Mononuclear cell (primary cell): ENCODE data around the gene ICAM5. TPM values are rescaled to one million over a fixed set of nuclear protein-coding genes. Genes with fewer than 3 reads are reported as not detected.
"Not testable (repeated sequence)": the region's sequence is repeated elsewhere in the genome, so short reads cannot be mapped to it uniquely, and the experiment has no call there.

Experiments
- H3K27me3 ChIP-seq: 2 replicates; pipeline ENCODE4 v1.6.0; 2011; ENCODE audit warnings: low read length, control low read depth; ENCODE audit not compliant: insufficient read depth
- H3K4me1 ChIP-seq: 2 replicates; pipeline ENCODE4 v1.5.1; 2011; ENCODE audit warnings: mild to moderate bottlenecking, low read length, control low read depth; ENCODE audit not compliant: insufficient read depth
- H3K4me3 ChIP-seq: 2 replicates; pipeline ENCODE4 v1.5.1; 2011; ENCODE audit warnings: mild to moderate bottlenecking, low read length, moderate library complexity
- H3K9me3 ChIP-seq: 2 replicates; pipeline ENCODE4 v1.5.1; 2011; ENCODE audit warnings: low read depth, mild to moderate bottlenecking, control low read depth, low read length
- total RNA-seq: library from RNA; depleted of rRNA; stranded (reverse); fragments of >200 nt; gene quantifications from one replicate; pipeline ENCODE4 v1.2.3, GENCODE V29; 2012

ICAM5 gene
- total RNA-seq, 1 donor = 0.42 TPM

DNA sequence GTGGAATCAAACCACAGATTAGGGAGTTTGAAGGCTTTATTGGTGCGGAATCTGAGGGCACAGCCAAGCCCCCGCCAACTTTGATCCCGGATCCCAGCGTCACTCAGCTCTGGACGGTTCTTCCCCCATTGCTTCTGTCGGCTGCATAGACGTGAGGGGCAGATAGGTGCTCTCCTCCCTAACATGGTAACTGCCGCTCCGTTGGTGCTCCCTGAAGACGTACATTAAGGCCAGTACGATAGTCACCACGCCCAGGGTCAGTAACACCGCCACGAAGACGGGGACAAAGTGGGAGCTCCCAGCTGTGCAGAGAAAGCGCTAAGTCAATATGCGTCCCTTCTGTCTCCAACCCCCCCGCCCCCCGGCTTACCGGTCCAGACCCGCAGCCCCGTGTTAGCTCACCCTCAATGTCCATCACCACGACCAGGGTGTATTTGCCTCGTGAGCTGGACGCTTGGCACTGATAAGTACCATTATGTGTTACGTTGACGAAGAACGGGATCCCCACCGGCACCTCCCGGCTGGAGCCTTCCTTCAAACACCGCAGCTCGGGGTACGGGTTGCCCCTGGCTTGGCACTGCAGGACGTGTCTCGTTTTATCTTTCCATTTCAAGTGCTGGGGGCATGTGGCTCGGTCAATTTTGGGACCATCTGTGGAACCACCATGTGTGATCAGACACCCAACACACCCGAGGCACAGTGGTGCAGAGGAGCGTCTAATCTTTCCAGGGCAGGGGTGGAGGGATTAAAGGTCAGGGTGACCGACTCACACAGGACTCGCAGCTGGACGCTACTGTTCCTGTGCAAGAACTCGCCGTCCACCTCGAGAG, 44.2 kb downstream of the ICAM5 start:
- Histone ChIP-seq H3K4me1 (peaks cover 57% of the 10 kb centered on the region), H3K9me3 (no peaks in the 10 kb centered on the region), H3K4me3 (peak overlapping the region; percentile 86), H3K27me3 (no peaks in the 10 kb centered on the region)

DNA sequence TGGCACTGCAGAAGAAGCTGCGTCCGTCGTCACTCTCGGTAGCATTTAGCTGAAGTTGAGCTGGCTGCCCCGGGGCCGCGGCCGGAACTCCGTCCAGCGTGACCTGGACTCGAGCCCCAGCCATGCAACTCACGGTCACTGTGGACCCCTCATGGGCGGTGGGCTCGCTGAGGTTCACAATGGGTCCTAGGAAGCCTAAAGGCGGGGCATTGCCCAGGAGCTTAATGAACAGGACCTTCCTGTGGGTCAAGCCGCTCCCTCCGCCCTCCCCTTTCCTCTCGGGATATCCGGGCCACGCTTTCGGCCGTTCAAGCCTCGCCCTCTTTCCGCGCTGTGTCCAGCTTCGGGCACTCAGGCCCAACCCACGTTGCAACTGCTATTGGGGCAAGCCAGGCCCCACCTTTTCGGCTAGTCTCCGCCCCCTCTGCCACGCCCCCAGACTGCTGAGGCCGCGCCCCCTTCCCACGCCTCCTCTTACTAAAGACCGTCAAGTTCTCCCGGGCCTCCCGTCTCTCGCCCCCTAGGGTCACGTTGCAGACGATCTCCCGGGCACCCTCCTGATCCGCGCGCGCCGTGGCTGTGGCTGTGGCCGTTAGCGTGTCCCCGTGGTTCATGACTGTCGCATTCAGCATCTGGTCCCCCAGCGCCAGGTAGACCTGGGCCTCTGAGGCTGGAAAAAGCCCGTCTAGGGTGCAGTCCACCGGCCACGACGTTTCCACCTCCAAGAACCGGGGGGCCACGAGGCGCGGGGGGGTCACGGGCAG, 45.0 kb downstream of the ICAM5 start:
- Histone ChIP-seq H3K4me3 (no peak overlapping the region), H3K9me3 (no peaks in the 10 kb centered on the region), H3K27me3 (no peaks in the 10 kb centered on the region), H3K4me1 (peaks cover 65% of the 10 kb centered on the region)

DNA sequence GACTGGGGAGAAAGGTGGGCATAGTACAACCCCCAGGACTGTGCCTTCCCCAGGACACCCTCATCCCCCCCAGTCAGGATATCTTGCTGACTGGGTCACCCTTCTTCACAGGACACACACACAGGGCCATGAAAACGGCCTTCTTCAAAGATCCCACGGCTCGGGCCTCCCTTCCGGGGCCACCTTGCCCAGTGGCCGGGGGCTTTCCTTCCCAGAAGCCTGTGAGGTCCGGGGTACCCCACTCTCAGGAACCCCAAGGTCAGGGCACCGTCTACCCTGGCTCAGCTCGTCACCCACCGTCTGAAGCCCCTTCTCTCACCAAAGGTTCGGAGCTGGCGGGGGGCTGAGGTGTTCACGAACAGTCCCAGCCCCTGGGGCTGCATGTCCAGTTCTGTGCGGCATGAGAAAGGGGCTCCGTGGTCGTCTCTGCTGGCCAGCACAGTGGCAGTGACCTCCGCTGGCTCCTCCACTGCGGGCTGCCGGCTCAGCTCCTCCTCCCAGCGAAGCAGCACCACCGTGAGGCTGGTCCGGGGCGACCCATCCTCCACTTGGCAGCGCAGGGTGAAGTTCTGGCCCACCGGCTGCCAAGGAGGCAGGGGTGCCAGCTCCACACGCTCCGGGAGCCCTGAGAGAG, 45.7 kb downstream of the ICAM5 start:
- Histone ChIP-seq H3K9me3 (no peaks in the 10 kb centered on the region), H3K4me1 (peaks cover 72% of the 10 kb centered on the region), H3K4me3 (no peak overlapping the region), H3K27me3 (no peaks in the 10 kb centered on the region)

DNA sequence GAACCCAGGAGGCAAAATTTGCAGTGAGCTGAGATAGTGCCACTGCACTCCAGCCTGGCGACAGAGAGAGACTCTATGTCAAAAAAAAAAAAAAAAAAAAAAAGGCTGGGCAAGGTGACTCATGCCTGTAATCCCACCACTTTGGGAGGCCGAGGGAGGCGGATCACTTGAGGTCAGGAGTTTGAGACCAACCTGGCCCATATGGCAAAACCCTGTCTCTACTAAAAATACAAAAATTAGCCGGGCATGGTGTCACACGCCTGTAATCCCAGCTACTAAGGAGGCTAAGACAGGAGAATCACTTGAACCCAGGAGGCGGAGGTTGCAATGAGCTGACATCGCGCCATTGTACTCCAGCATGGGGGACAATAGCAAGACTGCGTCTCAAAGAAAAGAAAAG, 47.0 kb downstream of the ICAM5 start:
- H3K27me3 ChIP-seq, H3K4me3 ChIP-seq, H3K9me3 ChIP-seq: not testable (repeated sequence)
- H3K4me1 ChIP-seq = peaks cover 75% of the 10 kb centered on the region

DNA sequence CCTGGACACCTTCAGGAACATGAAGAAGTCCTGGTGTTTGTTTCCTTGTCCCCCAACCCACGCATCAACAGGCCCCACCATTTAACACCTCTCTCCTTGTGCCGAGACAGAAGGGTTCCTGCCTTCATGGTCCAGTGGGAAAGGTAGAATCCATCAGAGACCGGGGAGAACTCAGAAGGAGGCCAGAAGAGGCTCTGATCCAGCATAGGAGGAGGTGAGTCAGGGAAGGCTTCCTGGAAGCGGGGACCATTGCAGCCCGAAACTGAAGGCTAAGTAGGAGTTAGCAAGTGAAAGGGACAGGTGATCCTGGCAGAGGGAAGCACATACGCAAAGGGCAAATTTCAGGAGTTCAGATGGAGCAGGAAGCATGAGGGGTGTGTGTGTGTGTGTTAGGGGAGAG, 49.2 kb downstream of the ICAM5 start:
- H3K27me3 ChIP-seq = no peaks in the 10 kb centered on the region
- H3K4me1 ChIP-seq = peaks cover 58% of the 10 kb centered on the region
- no peaks in the 10 kb centered on the region for H3K9me3 ChIP-seq
- peak overlapping the region; percentile 68 for H3K4me3 ChIP-seq

DNA sequence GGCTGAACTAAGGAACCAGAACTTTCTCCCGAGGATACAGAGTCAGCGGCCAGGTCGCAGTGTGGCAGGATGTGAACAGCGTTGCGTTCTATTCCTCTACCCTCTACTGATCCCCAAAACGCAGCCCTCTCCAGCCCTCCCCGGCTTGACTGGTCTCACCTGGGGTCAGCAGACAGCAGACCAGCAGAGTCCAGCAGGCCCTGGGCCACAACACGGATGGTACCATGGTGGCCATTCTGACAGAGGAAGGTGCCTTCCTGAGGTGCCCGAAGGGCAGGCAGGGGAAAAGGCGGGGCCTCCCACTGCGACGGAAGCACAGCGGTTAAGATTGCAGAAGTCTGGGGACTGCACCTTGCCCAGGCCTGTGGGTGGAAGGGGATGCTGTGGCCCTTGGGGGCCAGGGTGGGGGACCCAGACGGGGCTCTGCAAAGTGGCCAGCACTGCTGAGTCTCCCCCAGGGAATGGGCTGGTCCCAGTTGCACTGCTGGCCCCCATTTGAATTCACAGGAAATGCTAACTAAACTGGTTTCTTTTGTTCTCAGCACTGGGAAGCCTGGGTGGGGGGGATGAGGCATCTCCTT, 49.7 kb downstream of the ICAM5 start, which contains the start of gene ICAM3:
TSS of gene ICAM3 (minus strand) at position 245 of the 581 bp plus-strand sequence. CDS start at position 235, 10 bp downstream.
- peak within 1 kb of the TSS; percentile 68 for H3K4me3 ChIP-seq
- no peaks in the 10 kb centered on the region for H3K27me3 ChIP-seq
- H3K4me1 ChIP-seq = peaks cover 53% of the 10 kb centered on the region
- no peaks in the 10 kb centered on the region for H3K9me3 ChIP-seq

DNA sequence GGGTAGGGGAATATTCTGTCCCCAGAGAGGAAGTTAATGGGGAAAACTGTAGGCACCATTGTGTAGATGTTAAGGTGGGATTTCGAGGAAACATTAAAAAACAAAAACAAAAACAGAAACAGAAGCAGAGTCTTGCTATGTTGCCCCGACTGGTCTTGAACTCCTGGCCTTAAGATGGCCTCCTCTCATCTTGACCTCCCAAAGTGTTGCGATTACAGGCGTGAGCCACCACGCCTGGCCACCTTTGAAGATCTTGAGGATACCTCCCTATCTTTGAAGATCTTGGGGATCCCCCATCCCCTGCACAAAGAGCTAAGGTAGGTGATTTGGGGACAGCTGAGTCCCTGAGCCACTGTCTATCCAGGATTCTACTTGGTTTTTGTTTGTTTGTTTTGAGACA, 50.2 kb downstream of the ICAM5 start:
- no peaks in the 10 kb centered on the region for H3K9me3 ChIP-seq
- no peaks in the 10 kb centered on the region for H3K27me3 ChIP-seq
- H3K4me3 ChIP-seq = no peak overlapping the region
- peaks cover 51% of the 10 kb centered on the region for H3K4me1 ChIP-seq

DNA sequence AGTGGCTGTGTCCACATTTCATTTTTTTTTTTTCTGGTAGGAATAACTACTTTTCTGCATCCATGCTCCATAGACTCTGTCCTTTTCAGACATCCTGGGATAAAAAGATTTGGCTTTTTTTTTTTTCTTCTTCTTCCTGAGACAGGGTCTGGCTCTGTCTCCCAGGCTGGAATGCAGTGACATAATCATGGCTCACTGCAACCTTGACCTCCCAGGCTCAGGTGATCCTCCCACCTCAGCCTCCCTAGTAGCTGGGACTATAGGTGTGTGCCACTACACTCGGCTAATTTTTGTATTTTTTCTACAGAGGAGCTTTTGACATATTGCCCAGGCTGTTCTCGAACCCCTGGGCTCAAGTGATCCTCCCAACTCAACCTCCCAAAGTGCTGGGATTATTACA, 53.7 kb downstream of the ICAM5 start:
- Histone ChIP-seq H3K4me1 (peaks cover 55% of the 10 kb centered on the region), H3K4me3 (no peak overlapping the region), H3K27me3 (no peaks in the 10 kb centered on the region), H3K9me3 (no peaks in the 10 kb centered on the region)

GRCh38 chr19:10344780-10345179, 55.0 kb downstream of the ICAM5 start:
- no peaks in the 10 kb centered on the region for H3K27me3 ChIP-seq
- no peak overlapping the region for H3K4me3 ChIP-seq
- H3K9me3 ChIP-seq = no peaks in the 10 kb centered on the region
- H3K4me1 ChIP-seq = peaks cover 42% of the 10 kb centered on the region

Other genes with a start within 250 kb of the ICAM5 start
- 28.0 TPM for gene SHFL, start 203.6 kb upstream of the ICAM5 start, total RNA-seq
- 0.63 TPM for gene ANGPTL6, start 187.3 kb upstream of the ICAM5 start, total RNA-seq
- gene PPAN, start 183.6 kb upstream of the ICAM5 start, total RNA-seq = 31.6 TPM
- gene P2RY11, start 178.3 kb upstream of the ICAM5 start, total RNA-seq = 8.3 TPM
- gene EIF3G, start 170.1 kb upstream of the ICAM5 start, total RNA-seq = 286 TPM
- 53.0 TPM for gene DNMT1, start 95.0 kb upstream of the ICAM5 start, total RNA-seq
- 5.6 TPM for gene S1PR2, start 58.6 kb upstream of the ICAM5 start, total RNA-seq
- 14.9 TPM for gene MRPL4, start 37.7 kb upstream of the ICAM5 start, total RNA-seq
- gene ICAM1, start 18.8 kb upstream of the ICAM5 start, total RNA-seq = 170 TPM
- gene ICAM4, start 3.0 kb upstream of the ICAM5 start, total RNA-seq = 7.9 TPM
- gene ZGLP1, start 19.9 kb downstream of the ICAM5 start, total RNA-seq = 1.6 TPM
- 1.5 TPM for gene FDX2, start 26.1 kb downstream of the ICAM5 start, total RNA-seq
- gene RAVER1, start 43.6 kb downstream of the ICAM5 start, total RNA-seq = 9.6 TPM
- 151 TPM for gene ICAM3, start 49.7 kb downstream of the ICAM5 start, total RNA-seq
- gene TYK2, start 90.6 kb downstream of the ICAM5 start, total RNA-seq = 93.2 TPM
- 114 TPM for gene CDC37, start 113.6 kb downstream of the ICAM5 start, total RNA-seq
- gene PDE4A, start 130.6 kb downstream of the ICAM5 start, total RNA-seq = 7.2 TPM
- gene KEAP1, start 213.4 kb downstream of the ICAM5 start, total RNA-seq = 10.4 TPM
- gene S1PR5, start 227.5 kb downstream of the ICAM5 start, total RNA-seq = 36.9 TPM